Thymus (tissue), 11 donors: Measurements from ENCODE around the gene TAS2R31. TPM values are rescaled to one million over a fixed set of nuclear protein-coding genes. Genes with fewer than 3 reads are reported as not detected.
"Not testable (repeated sequence)": the region's sequence is repeated elsewhere in the genome, so short reads cannot be mapped to it uniquely, and the experiment has no call there.

Source experiments
- DNase-seq, 9 donors: peaks; one replicate each; pipeline ENCODE4 v3.0.0-alpha.2; 2013; ENCODE audit warnings: low spot score in 9 of 9, low read depth in 6 of 9, missing footprints in 1 of 9
- H3K27ac ChIP-seq, 2 donors: one replicate each; pipeline ENCODE4 v1.5.1; 2013; ENCODE audit warnings: control low read depth in 1 of 2, low read depth in 1 of 2, low read length in 1 of 2, mild to moderate bottlenecking in 1 of 2, moderate library complexity in 1 of 2
- H3K27me3 ChIP-seq, 2 donors: one replicate each; pipeline ENCODE4 v1.5.1; 2013; ENCODE audit warnings: low read length in 1 of 2; ENCODE audit not compliant: control insufficient read depth in 2 of 2, insufficient read depth in 1 of 2
- H3K36me3 ChIP-seq, 2 donors: one replicate each; pipeline ENCODE4 v1.5.1; 2013; ENCODE audit warnings: low read length in 1 of 2, mild to moderate bottlenecking in 1 of 2, moderate library complexity in 1 of 2; ENCODE audit not compliant: control insufficient read depth in 2 of 2, insufficient read depth in 2 of 2
- H3K4me1 ChIP-seq, 2 donors: one replicate each; pipeline ENCODE4 v1.5.1; 2013; ENCODE audit warnings: low read length in 2 of 2; ENCODE audit not compliant: control insufficient read depth in 2 of 2, insufficient read depth in 2 of 2
- H3K4me3 ChIP-seq, 2 donors: one replicate each; pipeline ENCODE4 v1.5.1; 2013; ENCODE audit warnings: low read length in 2 of 2, control low read depth in 1 of 2, mild to moderate bottlenecking in 1 of 2
- H3K9me3 ChIP-seq, 2 donors: one replicate each; pipeline ENCODE4 v1.5.1; 2013; ENCODE audit warnings: low read length in 1 of 2, mild to moderate bottlenecking in 1 of 2; ENCODE audit not compliant: control insufficient read depth in 2 of 2, insufficient read depth in 1 of 2
- WGBS: extraction: QIAGEN DNeasy Blood & Tissue Kit; methylation state at CpG from one replicate; pipeline ENCODE4 v1.1.7; 2013; 5-methylcytosine and 5-hydroxymethylcytosine counted together
- polyA plus RNA-seq: library from polyadenylated mRNA; stranded (reverse); fragments of 200-250 nt; gene quantifications from one replicate; pipeline ENCODE4 v1.2.3, GENCODE V29; 2013
- total RNA-seq: library from RNA; stranded (reverse); fragments of 120-200 nt; gene quantifications from one replicate; pipeline ENCODE4 v1.2.4, GENCODE V29; 2013
- donor health status: healthy.

Gene TAS2R31
- total and polyA plus RNA-seq, 2 donors = 0.75 to 2.0 TPM

DNA sequence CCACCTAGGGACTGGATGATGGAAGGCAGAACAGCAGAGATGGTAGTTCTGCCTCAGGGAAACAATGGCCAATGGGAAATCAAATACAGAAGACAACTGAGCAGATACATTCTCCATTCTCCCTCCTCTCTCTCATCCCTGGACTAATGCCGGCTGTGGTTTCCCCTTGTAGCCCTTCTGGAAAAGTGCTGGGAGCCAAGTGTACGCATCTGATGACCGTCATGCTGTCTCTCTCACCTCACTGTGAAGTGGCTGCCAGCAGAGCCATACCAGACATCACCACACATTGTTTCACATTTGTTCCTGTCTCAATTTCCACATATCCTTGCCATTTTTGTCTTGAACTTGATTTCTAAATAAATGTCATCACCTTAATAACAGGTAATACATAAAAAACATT lies 27.8 kb upstream of the TAS2R31 start:
- H3K27me3 ChIP-seq = no peaks in the 10 kb centered on the region
- H3K36me3 ChIP-seq = no peaks in the 10 kb centered on the region
- no peak overlapping the region for H3K4me3 ChIP-seq
- 96% methylated on average over 3 of the region's 3 CpGs for WGBS
- H3K4me1 ChIP-seq = no peaks in the 10 kb centered on the region
- no peak for DNase-seq
- no peaks in the 10 kb centered on the region for H3K9me3 ChIP-seq
- no peak overlapping the region for H3K27ac ChIP-seq

DNA sequence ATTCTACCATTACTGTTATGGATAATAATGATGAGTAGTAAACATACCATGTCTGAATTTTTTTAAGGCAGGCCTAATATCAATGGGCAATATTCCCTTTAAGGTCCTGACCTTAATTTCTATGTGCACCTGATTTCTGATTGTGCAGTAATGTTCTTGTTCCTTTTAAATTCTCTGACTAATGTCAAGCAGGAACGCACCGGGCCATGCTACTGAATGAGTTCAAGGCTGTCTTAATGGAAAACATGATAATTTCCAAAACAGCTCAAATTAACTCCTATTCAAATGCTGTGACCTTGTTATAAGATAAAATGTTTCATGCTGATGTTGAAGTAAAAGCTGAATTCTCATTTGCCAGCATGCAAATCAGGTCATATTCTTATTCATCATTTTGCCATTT lies 24.1 kb upstream of the TAS2R31 start:
- no peak for DNase-seq
- Histone ChIP-seq H3K36me3 (no peaks in the 10 kb centered on the region), H3K27ac (no peak overlapping the region), H3K9me3 (peaks cover 0 to 7% of the 10 kb centered on the region in 2 donors), H3K27me3 (no peaks in the 10 kb centered on the region), H3K4me3 (no peak overlapping the region), H3K4me1 (no peaks in the 10 kb centered on the region)
- 97% methylated on average over 2 of the region's 2 CpGs for WGBS

DNA sequence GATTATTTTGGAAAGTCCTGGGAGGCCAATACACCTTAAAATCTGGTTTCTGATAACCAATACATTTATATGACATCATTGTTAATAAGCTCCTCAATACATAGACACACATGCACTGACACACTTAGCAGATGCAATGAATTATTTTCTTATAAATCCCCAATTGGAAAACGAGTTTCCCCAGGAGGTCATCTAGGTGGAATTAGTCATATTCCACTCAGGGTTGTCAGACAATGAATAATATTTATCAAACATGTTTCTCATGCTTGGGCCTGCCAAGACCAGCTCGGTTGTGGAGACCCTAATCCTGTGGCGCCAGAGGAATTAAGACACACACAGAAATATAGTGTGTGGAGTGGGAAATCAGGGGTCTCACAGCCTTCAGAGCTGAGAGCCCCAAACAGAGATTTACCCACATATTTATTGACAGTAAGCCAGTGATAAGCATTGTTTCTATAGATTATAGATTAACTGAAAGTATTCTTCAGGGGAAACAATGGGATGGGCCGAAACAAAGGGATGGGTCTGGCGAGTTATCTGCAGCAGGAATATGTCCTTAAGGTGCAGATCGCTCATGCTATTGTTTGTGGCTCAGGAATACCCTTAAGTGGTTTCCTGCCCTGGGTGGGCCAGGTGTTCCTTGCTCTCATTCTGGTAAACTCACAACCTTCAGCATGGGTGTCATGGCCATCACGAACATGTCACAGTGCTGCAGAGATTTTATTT lies 18.8 kb upstream of the TAS2R31 start:
- not testable (repeated sequence) for DNase-seq, H3K4me3 ChIP-seq, H3K27me3 ChIP-seq, H3K4me1 ChIP-seq, H3K27ac ChIP-seq
- WGBS = 99% methylated on average over 7 of the region's 7 CpGs
- Histone ChIP-seq H3K36me3 (peaks cover 0 to 11% of the 10 kb centered on the region in 2 donors), H3K9me3 (peaks cover 0 to 12% of the 10 kb centered on the region in 2 donors)

DNA sequence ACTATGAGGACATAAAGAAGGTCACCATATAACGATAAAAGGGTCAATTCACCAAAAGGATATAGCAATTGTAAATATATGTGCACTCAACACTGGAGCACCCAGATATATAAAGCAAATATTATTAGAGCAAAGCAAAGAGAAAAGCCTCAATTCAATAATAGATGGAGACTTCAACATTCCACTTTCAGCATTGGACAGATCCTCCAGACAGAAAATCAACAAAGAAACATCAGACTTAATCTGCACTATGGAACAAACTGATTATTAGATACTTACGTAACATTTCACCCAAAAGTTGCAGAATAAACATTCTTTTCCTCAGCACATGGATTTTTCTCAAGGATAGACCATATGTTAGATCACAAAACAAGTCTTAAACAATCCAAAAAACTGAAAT lies 10.2 kb upstream of the TAS2R31 start:
- H3K36me3 ChIP-seq, H3K4me3 ChIP-seq, H3K4me1 ChIP-seq, H3K27me3 ChIP-seq, DNase-seq, H3K27ac ChIP-seq, H3K9me3 ChIP-seq: not testable (repeated sequence)
- 73% methylated on average over 2 of the region's 2 CpGs for WGBS

DNA sequence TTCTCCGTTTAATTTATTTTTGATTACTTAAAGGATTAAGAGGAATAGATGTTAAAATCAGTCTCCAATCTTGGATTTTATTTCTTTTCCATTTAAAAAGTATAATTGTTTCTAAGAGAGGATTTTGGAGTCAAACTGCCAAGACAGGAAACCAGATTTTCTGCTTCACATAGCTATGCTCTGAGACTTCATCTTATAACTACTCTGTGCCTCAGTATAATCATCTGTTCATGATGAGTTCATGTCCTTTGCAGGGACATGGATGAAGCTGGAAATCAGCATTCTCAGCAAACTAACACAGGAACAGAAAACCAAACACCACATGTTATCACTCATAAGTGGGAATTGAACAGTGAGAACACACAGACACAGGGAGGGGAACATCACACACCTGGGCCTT lies 9.0 kb upstream of the TAS2R31 start:
- WGBS = 98% methylated on average over 1 of the region's 1 CpG
- DNase-seq = no peak
- peaks cover 0 to 6% of the 10 kb centered on the region in 2 donors for H3K36me3 ChIP-seq
- no peaks in the 10 kb centered on the region for H3K9me3 ChIP-seq
- no peaks in the 10 kb centered on the region for H3K27me3 ChIP-seq
- no peak overlapping the region for H3K4me3 ChIP-seq
- H3K27ac ChIP-seq = no peak overlapping the region
- no peaks in the 10 kb centered on the region for H3K4me1 ChIP-seq

DNA sequence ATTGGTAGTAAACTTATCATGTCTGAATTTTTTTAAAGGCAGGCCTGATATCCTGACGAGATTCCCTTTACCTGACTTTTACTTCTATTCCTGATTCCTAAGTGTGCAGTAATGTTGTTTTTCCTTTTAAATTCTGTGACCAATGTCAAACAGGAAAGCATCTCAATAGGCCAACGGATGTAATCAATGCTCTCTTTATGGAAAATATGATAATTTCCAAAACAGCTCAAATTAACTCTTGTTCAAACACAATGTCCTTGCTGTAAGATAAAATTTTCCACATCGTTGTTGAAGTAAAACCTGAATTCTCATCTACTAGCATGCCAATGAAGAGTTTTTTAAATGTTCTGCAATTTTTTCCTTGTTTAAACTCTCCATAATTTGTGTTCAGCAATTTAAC lies 8.0 kb upstream of the TAS2R31 start:
- no peaks in the 10 kb centered on the region for H3K36me3 ChIP-seq
- no peaks in the 10 kb centered on the region for H3K4me1 ChIP-seq
- DNase-seq = no peak
- no peak overlapping the region for H3K4me3 ChIP-seq
- no peak overlapping the region for H3K27ac ChIP-seq
- no peaks in the 10 kb centered on the region for H3K9me3 ChIP-seq
- no peaks in the 10 kb centered on the region for H3K27me3 ChIP-seq
- WGBS = 98% methylated on average over 3 of the region's 3 CpGs

DNA sequence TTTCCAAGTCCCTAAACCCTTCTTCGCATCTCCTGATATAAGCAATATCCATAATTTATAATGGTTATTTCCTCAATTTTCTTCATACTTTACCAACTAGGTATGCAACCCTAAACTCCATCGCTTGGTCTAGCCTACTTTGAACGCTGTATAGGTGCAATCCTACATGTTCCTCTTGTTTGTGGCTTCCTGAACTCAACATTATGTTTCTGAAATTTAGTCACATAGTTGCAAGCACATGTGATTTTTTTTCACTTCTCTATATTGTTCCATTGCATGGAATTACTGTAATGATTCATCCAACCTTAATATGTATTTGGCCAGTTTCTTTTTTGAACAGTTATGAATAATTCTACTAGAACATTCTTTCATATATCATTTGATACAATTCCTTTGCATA lies 2.8 kb upstream of the TAS2R31 start:
- not testable (repeated sequence) for H3K9me3 ChIP-seq, H3K27ac ChIP-seq, DNase-seq, H3K4me1 ChIP-seq, H3K4me3 ChIP-seq, H3K27me3 ChIP-seq, H3K36me3 ChIP-seq
- WGBS = 100% methylated on average over 1 of the region's 3 CpGs

DNA sequence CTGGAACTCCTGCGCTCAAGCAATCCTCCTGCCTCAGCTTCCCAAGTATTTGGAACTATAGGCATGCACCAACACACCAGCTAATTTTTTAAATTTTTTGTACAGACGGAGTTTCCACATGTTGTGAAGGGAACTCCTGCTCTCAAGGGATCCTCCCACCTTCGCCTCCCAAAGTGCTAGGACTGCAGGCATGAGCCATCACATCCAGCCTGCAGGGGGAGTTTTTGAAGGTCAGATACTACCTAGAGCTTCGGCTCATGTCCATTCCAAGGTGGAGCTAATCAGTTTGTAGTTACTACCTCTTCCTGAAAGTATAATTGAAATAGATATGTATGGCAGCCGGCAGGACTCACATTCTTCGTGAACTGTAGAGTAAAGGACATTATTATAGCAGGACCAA lies 5.1 kb downstream of the TAS2R31 start:
- no peak for DNase-seq
- no peak overlapping the region for H3K27ac ChIP-seq
- no peaks in the 10 kb centered on the region for H3K4me1 ChIP-seq
- no peaks in the 10 kb centered on the region for H3K9me3 ChIP-seq
- H3K4me3 ChIP-seq = no peak overlapping the region
- no peaks in the 10 kb centered on the region for H3K27me3 ChIP-seq
- WGBS = 95% methylated on average over 6 of the region's 6 CpGs
- peaks cover 4 to 6% of the 10 kb centered on the region in 2 donors for H3K36me3 ChIP-seq

DNA sequence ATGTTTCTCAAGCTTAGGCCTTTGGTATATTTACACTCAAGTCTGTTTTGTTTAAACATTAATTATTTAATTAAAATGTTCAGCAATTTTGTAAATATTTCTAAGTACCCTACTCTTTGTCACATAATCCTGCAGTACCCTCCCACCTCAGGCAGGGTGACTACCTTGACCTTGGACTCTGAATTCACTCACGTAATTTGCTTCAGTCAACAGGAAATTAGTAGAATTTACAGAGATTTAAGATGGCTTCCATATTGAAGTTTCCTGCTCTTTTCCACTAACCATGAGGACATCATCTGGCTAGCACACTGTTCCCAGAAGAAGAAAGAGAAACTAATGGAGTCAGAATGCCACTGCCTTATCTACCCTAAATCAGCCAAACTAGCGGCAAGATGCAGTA lies 7.8 kb downstream of the TAS2R31 start:
- Histone ChIP-seq H3K36me3 (peaks cover 4 to 6% of the 10 kb centered on the region in 2 donors), H3K27me3 (no peaks in the 10 kb centered on the region), H3K4me3 (no peak overlapping the region), H3K9me3 (no peaks in the 10 kb centered on the region), H3K4me1 (no peaks in the 10 kb centered on the region), H3K27ac (no peak overlapping the region)
- no peak for DNase-seq
- 94% methylated on average over 2 of the region's 2 CpGs for WGBS
